ENCODE measurements around the gene MAML2. TPM values are rescaled to one million over a fixed set of nuclear protein-coding genes. Genes with fewer than 3 reads are reported as not detected.

MAML2 gene
- total RNA-seq, 1 experiment from 2014 or later, result 28.3 TPM

- no peaks in the 10 kb centered on the region for H3K27me3 ChIP-seq (ENCODE audit: insufficient read depth, low read depth)
- BruUV-seq (replicated peaks), result no TSS peak
- no peaks in the 10 kb centered on the region for H4K20me1 ChIP-seq (ENCODE audit: insufficient read depth)
- no peak for DNase-seq
- no peak overlapping the region for H3K4me2 ChIP-seq
- H3K9me3 ChIP-seq (ENCODE audit: insufficient read depth, low read depth), result no peaks in the 10 kb centered on the region
- peaks cover 43% of the 10 kb centered on the region; the same call in 1 of the 2 replicates for H3K79me2 ChIP-seq (ENCODE audit: low read depth)
- ChIA-PET POLR2A (ENCODE audit: unreplicated experiment) (interaction anchor here (0.6 kb wide), 1 partner anchor 86 kb away, joined by 5 read pairs; no protein-coding TSS in a partner anchor), CTCF (no interaction called here)
- peaks cover 14% of the 10 kb centered on the region; the same call in 1 of the 2 replicates for H3F3A ChIP-seq (ENCODE audit: insufficient read depth, low read depth)
- no peak overlapping the region for H3K4me3 ChIP-seq
- H2AFZ ChIP-seq, result no peak overlapping the region
- peaks cover 17% of the 10 kb centered on the region for H3K4me1 ChIP-seq (replicated peaks; ENCODE audit: insufficient read depth)
- no peak overlapping the region for H3K27ac ChIP-seq
- H3K9me2 ChIP-seq (ENCODE audit: insufficient read depth), result no peaks in the 10 kb centered on the region
- TF ChIP-seq CTCF (conservative IDR thresholded peaks at IDR 0.05), result no peak
- TF ChIP-seq EZH2 (IDR thresholded peaks at IDR 0.05; ENCODE audit: low read depth), result no peak
- no peaks in the 10 kb centered on the region; the same call in 1 of the 2 replicates for H3K36me3 ChIP-seq (ENCODE audit: low read depth)
- intact Hi-C loops (cut with micrococcal nuclease; ENCODE audit: unreplicated experiment), result no loop called here
These were observed 332.3 kb downstream of the MAML2 start for GRCh38 chr11:96010683-96011082.

GRCh38 chr11:96008161-96008720 is 334.8 kb downstream of the MAML2 start:
- CTCF ChIA-PET, result no interaction called here
- no TSS peak for BruUV-seq (replicated peaks)
- Histone ChIP-seq H2AFZ (no peak overlapping the region), H3K27me3 (ENCODE audit: insufficient read depth, low read depth) (no peaks in the 10 kb centered on the region), H3K9me3 (ENCODE audit: insufficient read depth, low read depth) (no peaks in the 10 kb centered on the region), H3K4me1 (replicated peaks; ENCODE audit: insufficient read depth) (no peaks in the 10 kb centered on the region), H3K4me3 (no peak overlapping the region), H4K20me1 (ENCODE audit: insufficient read depth) (no peaks in the 10 kb centered on the region), H3K79me2 (ENCODE audit: low read depth) (peaks cover 22% of the 10 kb centered on the region; the same call in 1 of the 2 replicates), H3K27ac (no peak overlapping the region), H3K36me3 (ENCODE audit: low read depth) (no peaks in the 10 kb centered on the region), H3K9me2 (ENCODE audit: insufficient read depth) (no peaks in the 10 kb centered on the region), H3K4me2 (no peak overlapping the region), H3F3A (ENCODE audit: insufficient read depth, low read depth) (peaks cover 4% of the 10 kb centered on the region; the same call in 1 of the 2 replicates)
- TF ChIP-seq EZH2 (IDR thresholded peaks at IDR 0.05; ENCODE audit: low read depth) (no peak), CTCF (conservative IDR thresholded peaks at IDR 0.05) (no peak)
- DNase-seq, result no peak
- intact Hi-C loops (cut with micrococcal nuclease; ENCODE audit: unreplicated experiment), result no loop called here
- POLR2A ChIA-PET (ENCODE audit: unreplicated experiment), result interaction anchor here (0.7 kb wide), 1 partner anchor 43 kb away, joined by 5 read pairs; no protein-coding TSS in a partner anchor

GRCh38 chr11:96006037-96006436 is 337.0 kb downstream of the MAML2 start:
- H3K4me1 ChIP-seq (replicated peaks; ENCODE audit: insufficient read depth), result no peaks in the 10 kb centered on the region
- H3K4me2 ChIP-seq, result no peak overlapping the region
- no peaks in the 10 kb centered on the region for H3K9me3 ChIP-seq (ENCODE audit: insufficient read depth, low read depth)
- no peak overlapping the region for H3K27ac ChIP-seq
- no peaks in the 10 kb centered on the region for H3K9me2 ChIP-seq (ENCODE audit: insufficient read depth)
- DNase-seq, result no peak
- H3K4me3 ChIP-seq, result no peak overlapping the region
- TF ChIP-seq CTCF (conservative IDR thresholded peaks at IDR 0.05) (no peak), EZH2 (IDR thresholded peaks at IDR 0.05; ENCODE audit: low read depth) (no peak)
- ChIA-PET POLR2A (ENCODE audit: unreplicated experiment) (no interaction called here), CTCF (no interaction called here)
- H2AFZ ChIP-seq, result no peak overlapping the region
- peaks cover 3% of the 10 kb centered on the region; the same call in 1 of the 2 replicates for H3K79me2 ChIP-seq (ENCODE audit: low read depth)
- no peaks in the 10 kb centered on the region for H4K20me1 ChIP-seq (ENCODE audit: insufficient read depth)
- no peaks in the 10 kb centered on the region for H3K27me3 ChIP-seq (ENCODE audit: insufficient read depth, low read depth)
- H3K36me3 ChIP-seq (ENCODE audit: low read depth), result no peaks in the 10 kb centered on the region
- no TSS peak for BruUV-seq (replicated peaks)
- H3F3A ChIP-seq (ENCODE audit: insufficient read depth, low read depth), result peaks cover 4% of the 10 kb centered on the region; the same call in 1 of the 2 replicates
- intact Hi-C loops (cut with micrococcal nuclease; ENCODE audit: unreplicated experiment), result no loop called here

All from PC-9 (cell line).